ENCODE data around the gene GSTO2.

The GSTO2 gene

DNA sequence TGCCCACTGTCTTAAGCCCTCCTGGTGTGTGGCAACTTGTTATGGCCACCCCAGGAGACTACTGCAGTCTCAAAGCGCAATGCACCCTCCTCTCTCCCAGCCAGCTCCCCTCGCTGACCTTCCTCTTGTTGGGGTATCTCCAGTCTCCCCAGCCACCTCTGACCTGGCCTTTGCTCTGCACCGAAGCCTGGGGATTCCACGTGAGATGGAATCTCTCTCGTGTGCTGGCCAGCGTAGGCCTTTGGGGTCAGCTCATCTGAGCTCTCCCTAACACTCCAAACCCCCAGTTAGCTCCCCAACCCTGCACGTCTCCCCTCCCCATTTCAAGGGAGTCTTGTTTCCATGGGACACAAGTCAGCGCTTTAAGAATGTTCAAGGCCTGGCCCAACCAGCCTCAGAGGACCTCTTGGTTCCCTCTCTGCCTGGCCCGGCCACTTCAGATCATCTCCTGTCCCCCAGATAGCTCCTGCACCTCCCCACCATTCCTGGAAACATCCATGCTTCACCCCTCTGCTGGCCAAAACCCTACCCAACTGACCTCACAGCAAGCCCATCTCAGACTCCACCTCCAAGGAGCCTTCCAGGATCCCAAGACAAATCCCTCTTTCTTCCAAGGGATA is 58.1 kb downstream of the GSTO2 start:
- DNase-seq (ENCODE audit: low spot score) = no peak

DNA sequence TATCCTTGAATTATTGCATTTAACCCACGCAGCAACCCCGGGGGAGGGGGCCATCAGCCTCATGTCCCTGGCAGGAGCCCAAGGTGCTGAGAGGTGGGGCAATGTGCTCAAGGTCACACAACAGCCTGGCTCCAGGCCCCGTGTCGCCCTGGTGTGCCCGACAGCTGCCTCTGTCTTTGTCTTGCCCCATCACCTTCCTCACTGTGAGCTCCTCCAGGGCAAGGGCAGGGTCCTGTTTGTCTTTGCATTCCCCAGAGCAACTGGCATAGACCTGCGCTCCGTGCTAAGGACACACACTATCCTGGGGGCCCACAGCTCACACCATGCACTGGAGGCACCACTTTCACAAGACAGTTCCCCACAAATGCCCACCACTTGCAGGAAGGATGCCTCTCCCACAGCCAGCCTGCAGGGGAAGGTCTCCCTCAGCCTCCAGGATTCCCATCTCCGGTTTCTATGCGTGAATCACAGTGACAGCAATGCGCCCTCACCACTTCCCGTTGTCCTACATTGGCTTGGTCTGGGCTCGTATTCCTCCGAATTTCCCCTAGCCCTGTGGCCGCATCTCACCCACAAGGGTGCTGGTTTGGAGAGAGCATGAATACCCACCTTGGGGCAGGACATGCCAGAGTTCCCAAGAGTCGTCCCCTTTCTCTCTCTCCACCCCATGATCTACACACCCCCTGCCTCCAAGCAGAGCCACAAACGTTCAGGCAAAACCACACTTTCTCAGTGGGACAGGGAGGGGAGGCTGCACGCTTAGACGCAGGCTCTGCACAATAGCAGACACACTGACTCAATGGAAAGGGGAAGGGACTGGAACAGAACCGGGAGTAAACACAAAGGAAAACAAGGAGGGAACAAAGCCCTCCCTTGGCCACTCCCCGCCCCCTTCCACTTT is 59.0 kb downstream of the GSTO2 start:
- DNase-seq (ENCODE audit: low spot score) = no peak

DNA sequence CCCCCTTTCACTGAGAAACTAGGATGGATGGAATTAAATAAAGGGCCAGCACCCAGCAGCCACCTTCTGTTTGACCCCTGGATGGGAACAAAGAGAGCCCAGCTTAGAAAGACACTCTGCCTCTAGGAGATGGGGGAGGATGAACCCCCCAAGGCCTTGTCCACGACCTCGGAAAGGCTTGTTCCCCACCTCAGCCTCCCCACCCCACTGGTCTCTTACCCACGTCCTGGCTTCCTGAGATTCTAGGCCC is 59.6 kb downstream of the GSTO2 start:
- DNase-seq (ENCODE audit: low spot score) = no peak

DNA sequence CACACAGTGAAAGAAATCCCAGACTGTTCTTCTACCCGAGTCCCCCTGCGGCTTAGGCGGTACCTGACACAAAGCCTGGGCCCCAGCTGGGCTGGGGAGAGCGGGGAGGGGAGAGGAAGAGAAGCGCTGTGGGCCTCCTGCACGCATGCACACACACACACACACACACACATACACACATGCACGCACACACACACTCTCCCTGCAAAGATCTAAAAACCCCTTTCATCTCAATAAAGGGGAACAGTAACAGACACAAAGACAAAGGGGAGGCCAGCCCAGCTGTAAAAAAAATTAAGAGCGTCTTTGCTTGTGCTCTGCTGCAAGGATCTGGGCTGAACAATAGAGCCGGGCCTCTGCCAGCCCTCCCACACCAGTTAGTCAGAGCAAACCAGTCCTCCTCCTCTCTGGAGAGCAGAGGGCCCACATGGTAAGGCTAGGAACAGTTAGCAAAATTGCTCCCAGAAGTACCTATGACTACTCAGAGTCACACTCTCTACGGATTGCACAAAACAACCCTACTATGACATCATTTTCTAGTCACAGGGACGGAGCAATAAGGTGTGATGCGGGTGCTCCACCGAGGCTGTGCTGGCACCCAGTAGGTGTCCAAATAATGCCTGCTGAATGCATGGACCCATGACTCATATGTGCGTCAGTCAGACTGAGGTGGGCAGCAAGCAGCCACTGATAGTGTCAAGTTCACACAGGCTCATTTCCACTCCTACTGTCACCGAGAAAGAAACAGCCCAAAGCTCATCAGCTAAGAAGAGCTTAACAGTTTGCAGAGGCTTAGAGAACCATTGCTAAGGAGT is 60.1 kb downstream of the GSTO2 start:
- no peak for DNase-seq (ENCODE audit: low spot score)

DNA sequence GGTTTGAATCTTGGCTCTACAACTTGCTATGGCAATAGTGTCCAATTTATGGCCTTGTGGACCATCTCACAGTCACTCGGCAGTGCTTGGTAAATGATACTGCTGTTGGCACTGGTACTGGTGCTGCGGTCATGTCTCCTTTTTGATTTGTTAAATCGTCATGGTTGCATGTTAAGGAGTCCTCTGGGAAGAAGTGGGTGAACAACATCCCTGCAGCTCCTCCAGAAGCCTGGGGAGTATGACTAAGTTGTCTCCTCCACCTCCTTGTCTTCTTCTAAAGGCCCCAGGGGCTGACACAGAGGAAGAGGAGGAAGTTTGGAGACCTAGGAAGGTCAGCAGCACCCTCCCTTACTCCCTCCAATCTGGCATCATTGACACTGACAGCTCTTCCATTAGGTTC is 60.8 kb downstream of the GSTO2 start:
- no peak for DNase-seq (ENCODE audit: low spot score)

DNA sequence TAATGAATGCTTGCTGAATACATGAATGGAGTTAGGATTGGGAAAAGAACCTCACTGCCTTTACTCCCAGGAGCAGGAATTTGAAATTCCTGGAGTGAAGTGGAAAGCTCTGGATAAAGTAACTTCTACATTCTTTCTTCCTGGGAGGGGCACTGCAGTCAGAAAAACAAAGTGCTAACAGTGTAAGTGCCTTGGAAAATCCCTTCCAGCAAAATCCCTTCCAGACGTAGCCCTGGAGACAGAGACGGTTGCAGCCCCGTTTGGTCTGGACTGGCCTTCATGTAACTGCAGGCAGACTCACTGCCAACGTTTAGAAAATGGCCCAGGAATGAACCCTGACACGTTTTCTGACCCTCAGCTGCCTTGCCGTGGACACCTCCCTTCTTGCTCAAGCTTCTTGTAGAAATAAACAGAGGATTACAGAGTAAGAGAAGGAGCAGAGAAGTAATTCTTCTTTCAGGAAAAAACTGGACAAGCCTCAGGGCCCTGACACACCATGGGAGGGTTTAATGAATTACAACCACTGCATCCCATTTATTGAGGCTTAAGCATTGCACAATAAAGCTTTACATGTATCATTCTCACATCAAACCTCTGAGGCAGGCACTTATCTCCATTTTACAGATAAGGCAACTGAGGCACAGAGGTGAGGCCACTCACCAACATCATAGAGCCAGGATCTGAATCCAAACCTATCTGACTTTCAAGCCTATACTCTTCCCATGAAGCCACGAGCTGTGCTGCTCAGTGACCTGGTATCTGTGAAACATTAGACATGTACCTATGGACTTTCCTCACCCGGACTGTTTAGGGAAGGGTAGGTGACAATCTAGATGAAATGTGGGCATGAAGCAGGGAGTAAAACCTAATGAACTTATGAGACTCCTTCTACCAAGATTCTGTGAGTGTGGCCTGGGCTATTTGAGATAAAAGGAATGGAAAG is 61.5 kb downstream of the GSTO2 start:
- no peak for DNase-seq (ENCODE audit: low spot score)

DNA sequence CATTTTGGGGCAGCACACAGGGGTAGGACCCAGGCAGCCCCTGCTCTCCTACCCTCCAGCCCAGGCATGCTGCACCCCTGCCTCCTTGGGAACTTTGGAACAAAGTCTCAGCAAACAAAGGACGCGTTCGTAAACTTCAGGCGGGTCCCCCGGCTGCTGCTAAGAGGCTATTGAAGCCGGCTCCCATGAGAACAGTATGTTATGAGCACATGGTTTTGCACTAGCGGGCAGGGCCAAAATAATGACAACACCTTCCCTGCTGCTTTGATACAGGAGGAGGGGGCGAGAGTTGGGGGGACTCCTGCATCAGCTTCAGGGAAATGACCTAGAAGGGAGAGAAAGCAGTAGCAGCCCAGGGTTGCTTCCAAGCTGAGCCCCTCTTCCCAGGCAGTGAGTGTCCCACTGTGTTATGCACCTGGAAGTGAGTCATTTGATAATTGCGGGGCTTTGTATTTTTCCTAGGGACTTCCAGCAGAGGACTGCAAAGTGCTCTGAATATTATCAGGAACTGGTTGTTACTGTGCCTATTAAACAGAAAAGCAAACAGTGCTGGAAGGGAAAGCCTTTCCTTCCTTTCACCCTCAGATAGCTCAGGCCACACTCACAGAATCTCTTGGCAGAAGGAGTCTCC is 62.3 kb downstream of the GSTO2 start:
- DNase-seq (ENCODE audit: low spot score) = no peak

DNA sequence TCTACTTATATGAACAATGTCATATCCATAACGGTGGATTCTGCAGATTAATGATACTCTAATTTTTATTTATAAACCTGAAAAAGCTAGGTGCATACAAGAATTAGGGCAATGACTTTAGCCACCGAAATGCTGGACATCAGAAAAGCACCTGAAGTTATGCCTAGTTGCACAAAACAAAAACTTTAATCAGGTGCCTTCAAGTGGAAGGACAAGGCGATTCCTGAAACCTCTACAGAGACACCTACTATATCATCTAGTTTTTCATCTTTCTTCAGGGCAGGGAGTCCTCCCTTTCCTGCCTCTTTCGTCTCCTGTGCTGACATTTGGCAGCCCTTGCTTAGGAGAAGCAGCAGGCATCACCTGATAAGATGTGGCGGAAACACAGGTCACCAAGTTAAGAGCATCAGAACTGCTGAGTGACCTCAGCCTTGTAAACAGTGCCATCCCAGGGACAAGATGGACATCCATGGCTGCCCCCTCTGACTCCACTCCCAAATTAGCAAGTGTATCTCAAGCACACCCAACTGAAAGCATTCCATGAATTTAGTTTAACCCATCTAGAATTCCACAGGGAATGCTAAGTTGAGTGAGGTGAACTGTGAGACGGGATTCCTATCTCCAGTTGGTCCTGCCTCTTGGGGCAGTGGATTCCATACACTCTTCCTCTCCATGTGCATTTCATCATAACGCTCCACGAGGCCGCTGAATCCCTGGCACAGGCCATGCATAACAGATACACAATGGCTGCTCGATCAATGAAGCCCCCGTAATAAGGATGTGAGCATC is 63.5 kb downstream of the GSTO2 start:
- no peak for DNase-seq (ENCODE audit: low spot score)

DNA sequence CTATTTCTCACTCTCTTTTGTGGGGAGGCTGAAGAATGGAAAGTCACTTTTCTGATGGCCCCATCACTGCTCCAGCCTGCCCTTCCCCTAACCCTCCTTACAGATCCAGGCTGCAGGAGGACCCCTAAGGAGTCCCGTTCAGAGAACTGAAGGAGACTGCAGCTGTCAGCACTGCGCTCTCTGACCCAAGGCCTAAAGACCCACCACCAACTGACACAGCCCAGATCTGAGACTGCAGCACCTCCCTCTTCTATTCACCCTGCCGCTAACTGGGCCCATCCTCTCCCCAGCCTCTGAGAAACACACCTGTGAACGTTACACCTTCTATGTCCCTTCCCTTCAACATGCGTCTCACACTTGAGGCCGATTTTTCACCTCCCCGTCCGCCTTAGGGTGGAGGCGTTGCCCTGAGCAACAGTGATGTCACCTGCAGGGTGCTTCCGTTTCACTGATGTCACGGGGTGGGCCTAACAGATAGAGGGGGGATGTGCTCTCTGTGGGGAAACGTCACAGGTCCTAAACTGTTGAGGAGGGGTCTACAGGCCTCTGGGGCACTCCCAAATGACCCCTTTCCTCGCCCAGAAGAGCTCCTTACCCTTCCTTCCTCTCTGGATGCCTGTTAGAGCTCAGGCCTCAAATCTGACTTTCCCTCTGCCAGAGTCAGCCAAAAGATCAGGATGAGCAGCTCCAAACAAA is 64.2 kb downstream of the GSTO2 start:
- DNase-seq (ENCODE audit: low spot score) = no peak

DNA sequence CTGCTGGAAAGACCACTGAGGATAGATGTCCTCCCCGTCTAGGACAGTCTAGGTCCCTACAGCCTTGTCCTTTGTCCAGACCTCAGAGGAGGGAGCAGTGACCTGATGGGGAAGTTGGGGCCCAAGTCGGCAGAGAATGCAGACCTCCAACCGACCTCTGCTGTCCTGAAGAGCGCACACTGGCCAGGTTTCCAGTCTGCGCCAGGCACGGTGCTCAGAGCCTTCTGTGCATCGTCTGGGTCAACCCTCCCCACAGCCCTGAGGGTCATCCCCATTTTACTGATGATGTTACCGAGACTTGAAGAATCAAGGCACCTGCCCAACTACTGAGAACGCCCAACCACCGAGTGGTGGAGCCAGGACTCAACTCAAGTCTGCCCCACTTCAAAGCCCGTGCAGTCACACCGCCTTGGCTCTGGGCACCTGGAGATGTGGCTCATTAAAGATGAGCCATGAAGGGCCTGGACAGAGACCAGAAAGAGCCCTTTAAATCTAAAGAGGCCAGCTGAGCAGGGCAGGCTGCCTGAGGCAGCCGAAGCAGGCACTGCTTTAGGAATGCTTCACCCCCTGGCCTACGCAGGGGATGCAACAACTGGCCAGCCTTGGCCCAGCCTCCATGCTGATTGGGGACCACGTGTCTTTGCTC is 64.9 kb downstream of the GSTO2 start:
- no peak for DNase-seq (ENCODE audit: low spot score)

DNA sequence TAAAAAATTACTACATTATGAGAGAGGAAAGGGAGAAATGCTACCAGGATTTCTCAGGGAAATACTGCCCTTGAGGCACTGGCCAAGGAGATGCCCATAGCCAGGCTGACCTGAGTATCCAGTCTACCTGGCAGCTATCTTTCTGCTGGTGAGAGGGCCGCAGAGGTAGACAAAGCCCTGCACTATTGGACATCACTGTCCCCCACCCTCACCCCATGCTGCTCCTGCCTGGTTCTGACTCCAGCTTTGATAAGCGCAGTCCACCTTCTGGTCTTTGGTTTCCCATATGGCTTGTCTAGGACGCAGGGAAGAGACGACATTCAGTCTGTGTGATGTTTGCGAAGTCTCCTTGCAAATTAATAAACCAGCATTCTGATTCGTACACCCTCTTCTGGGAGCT is 65.6 kb downstream of the GSTO2 start:
- no peak for DNase-seq (ENCODE audit: low spot score)

DNA sequence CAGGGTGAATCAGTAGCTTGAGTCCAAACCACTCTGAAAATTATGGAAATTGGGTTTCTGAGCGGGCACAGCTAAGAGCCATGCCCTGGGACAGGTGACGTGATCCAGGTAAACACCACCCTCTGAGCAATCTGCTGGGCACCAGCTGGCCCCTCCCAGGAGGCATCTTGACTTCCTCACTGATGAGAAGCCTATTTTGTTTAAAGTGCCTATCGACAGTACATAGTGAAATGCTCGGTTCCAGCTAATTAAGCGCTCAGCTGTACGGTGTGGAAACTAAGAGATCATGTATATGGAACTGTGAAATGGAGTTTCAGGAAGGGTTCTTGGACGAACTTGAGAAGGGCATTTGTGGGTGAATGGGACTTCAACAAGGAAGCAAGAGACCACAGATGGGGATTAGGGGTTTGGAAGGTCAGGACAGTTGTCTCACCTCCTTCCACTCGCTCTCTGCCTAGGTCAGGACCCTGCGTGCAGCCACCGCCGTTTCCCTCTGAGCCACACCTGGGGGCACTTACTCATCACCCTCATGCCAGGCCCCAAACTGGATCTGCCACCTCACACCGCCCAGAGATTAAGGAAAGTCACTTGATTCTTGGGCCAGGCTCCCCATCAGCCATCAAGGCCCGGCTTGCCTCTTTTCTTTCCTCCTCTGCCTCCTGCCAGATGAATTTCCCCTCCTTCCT is 66.1 kb downstream of the GSTO2 start:
- DNase-seq (ENCODE audit: low spot score) = no peak

DNA sequence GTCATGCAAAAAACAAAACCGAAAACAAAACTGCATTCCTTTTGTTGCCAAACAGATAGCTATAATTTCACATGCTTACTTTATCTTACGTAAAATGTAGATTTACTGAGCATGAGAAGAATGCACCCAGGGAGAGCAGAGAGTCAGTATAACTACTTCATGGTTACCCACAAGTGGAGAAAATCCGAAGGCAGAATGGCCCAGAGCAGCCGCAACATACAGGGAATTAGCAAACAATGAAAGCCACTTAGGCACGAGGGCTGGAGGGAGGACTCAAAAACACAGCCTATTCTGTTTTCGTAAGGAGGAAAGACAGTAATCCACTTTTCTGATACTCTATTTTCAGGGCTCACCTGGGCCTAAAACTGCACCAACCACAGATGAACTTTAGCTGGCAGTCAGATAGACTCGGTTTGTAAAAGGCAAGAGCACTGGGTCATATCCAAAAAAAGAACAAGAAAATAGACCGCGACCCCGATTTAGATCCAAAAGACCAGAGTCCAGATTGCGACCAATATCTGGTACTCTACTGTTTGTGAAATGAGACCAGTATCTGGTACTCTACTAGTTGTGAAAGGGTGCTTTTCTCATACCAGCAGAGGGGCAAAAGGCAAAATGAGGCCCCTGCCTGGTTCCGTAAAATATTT is 68.0 kb downstream of the GSTO2 start:
- DNase-seq (ENCODE audit: low spot score) = no peak

DNA sequence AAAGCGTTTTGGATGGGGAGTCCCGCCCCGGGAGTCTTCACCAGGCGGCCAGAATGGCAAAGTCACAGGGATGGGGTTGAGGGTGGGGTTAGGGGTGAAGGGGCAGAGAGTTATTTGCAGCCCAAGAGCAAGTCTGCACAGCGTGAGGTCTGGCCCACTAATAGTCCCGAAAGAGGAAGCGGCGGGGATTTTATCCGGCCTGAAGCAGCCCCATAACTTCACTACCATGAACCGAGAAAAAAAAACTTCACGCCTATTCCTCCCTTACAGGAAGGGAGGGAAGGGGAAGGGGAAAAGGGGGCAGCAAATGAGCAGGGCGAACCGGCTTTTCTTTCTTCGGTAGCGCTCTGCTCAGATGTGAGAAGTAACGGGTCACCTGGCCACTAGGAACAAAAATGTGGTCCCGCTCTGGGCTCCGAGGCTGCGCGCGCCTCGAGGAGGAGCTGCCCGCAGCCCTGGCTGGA is 68.6 kb downstream of the GSTO2 start:
- DNase-seq (ENCODE audit: low spot score) = no peak

DNA sequence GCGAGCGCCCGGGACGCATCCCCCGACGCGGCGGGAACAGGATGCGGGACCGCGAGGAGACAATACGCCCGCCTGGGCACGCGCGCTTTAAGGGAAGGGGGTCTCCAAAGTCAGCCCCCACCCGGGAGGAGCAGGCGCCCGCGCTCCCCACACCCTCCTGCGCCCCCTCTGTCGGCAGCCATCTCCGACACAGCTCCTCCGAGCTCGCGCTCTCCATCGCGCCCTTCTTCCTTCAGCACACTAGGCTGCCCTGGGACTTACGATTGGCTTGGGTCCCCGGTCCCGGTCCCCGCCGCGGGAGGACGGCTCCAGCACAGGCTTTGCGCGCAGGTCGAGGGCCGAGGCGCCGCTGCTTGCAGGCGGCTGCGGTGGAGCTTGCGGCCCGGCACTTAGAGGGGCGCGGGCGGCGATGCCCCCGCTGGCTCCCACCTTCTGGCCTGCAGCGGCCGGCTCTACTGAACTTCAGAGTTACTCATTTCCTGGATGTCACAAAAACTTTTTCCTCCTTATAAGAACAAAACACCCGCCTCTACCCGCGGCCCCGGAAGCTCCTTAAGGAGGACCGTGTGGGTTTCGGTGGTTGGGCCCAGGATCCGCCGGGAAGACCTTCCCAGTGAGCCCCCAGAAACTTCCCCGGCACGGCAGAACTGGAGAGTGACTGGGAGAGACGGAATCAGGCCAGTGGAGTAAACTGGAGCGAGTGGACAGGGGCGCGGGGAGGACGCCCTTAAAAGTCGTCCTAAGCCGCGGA is 69.2 kb downstream of the GSTO2 start, which contains the start of gene ITPRIP:
Gene ITPRIP (minus strand): TSS at position 481 of the 751 bp plus-strand sequence. CDS start 22,414 bp downstream, outside the sequence.
- DNase-seq (ENCODE audit: low spot score) = peak; percentile 56

DNA sequence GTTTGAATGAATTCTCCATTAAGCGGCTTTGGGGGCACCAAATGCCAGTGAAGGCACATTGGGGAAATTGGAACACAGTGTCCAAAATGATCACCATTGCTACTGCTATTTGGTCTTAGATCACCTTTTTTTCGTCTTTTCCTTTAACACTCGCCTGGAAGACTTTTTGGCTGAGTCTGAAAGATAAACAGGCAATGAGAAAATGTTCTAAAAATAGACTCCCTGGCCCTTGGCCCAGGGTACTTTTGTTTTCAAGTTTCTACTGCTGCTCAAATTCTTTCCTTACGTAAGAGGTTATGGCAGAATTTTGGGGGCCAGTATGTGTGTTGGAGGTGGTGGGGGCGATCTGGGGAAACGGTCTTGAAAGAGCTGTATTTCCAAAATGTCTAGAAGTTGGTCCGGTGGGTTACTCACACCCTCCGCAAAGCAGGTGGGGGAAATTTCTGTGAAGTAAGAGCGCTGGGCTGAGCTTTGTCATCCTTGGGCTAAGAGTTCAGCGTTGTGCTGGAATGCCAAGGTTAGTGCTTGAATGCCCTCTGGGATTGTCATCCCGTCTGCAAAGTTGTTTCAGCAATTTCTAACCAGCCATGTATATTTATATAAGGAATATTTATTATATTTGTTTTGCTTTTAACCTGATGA is 70.6 kb downstream of the GSTO2 start:
- peak; percentile 18 for DNase-seq (ENCODE audit: low spot score)

DNA sequence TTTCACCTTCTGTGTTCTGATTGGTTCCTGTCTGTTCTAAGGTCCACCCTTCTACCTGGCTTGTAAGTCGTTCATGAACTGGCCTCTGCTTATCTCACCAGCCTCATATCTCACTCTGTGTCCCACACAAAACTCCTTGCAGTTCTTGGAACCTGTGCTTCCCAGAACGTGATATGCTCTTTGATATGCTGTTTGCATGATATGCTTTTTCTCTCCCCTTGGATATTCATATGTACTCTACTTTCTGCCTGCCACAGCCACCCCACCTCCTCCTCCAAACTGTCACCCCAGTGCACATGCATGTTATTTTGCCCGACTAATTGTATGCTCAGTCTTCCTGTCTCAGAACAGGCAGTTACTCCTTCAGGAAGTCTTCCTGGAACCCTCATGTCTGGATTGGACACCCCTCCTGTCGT is 71.1 kb downstream of the GSTO2 start:
- DNase-seq (ENCODE audit: low spot score) = no peak

All from cerebellar cortex (tissue), 1 donor.